GM21786 (cell line): Measurements from ENCODE around the gene PACRG.

Source experiments
- ATAC-seq: cut with Tn5 transposase; IDR thresholded peaks from one replicate; pipeline ENCODE4 v1.9.1; 2021; ENCODE audit not compliant: unreplicated experiment

The PACRG gene

DNA sequence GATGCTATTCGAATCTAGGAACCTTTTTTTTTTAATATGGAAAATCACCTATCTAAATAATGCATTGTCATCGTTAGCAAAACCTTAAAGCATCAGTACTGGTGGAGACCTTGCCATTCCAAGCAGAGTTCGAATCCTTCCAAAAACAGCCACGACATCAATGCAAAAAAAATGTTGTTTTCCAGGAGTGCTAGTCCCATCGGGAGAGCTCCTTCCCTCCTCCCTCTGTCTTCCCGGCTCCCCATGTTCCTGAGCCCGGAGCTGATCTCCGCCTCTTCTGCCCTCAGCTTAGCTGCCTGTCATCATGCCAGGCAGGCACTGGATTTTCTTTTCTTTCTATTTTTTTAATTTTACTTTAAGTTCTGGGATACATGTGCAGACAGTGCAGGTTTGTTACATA is 533.1 kb downstream of the PACRG start:
- ATAC-seq: no peak

- no peak for ATAC-seq
These were observed 533.6 kb downstream of the PACRG start for GRCh38 chr6:163261361-163261760.

DNA sequence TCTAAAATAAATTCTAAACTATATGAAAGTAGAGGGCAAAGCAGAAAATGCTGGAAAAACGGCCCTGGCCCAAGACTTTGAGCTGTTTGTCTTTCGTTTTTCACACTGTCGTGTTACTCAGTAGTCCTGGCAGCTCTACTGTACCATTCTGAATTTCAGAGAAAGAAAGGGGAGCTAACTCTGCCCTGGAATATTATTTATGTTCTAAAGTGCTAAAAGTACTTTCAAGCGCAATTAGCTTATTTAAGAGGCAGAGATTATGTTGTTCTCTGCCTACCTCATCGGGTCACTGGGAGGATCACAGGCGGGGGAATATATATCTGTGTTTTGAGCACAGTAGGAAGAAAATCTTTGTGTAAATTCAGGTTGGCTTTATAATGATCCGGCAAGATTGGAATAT is 534.3 kb downstream of the PACRG start:
- no peak for ATAC-seq

- no peak for ATAC-seq
These were observed 535.4 kb downstream of the PACRG start for GRCh38 chr6:163263196-163263595.

DNA sequence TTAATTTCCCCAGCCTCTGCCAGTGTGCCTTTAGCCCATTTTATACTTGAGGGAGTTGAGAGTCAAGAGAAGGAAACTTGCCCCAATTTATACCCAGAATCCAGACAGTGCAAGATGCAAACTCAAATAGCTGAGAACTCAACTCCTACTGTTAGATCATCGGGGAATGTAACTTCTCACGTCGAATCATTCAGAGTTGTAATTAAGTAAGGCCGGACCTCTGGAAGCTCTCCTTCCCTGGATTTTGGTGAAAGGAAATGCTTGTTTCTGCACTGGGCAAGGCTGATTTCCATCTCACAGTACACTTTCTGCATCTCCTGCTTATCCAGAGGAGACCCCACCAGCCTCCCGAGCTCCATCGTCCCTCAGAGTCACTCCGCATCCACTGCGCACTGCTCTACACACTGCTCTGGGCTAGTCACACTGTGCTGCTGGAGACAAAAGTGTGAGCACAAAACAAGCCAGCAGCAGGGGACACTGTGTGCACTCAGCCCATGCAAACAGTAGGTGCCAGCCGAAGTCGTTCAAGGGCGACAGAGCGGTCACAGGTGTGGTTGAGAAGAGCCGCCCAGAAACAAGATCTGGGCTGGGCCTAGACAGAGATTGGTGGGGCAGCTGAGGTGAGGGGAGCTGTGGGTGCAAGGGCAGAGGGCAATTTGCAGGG is 536.4 kb downstream of the PACRG start:
- ATAC-seq: no peak

DNA sequence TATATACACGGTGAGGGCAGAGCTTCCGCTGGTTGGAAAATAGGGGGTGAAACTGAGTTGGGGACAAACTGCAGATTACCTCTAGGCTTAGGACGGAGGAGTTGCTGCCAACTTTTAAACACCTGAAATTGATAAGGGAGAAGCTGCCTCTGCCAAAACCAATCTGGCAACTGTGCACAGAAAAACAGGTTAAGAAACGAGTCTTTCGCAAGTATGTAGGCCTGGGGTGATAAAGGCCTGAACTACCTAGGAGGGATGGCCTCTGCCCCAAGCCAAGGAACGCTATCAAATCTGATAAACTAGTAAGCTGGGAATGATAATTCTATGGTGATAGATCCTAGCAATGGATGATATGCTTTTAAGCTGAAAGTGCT is 536.9 kb downstream of the PACRG start:
- ATAC-seq: no peak

- no peak for ATAC-seq
These were observed 553.9 kb downstream of the PACRG start for GRCh38 chr6:163281634-163282033.

DNA sequence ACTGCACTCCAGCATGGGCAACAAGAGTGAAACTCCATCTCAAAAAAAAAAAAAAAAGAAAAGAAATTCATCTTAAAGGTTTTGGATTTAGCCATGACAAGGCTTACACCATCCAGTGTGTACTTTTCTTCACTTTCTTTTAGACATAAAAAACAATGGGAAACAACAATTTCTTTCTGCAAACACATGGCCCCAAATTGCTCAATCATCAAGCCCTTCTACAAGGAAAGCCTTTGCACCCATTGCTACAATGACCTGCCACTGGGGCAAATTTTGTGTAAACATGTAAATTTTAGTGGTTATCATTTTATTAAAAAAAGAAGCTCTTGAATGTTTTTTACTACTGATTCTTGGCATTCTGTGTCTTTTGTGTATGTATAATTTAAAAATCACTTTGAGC is 554.9 kb downstream of the PACRG start:
- no peak for ATAC-seq

DNA sequence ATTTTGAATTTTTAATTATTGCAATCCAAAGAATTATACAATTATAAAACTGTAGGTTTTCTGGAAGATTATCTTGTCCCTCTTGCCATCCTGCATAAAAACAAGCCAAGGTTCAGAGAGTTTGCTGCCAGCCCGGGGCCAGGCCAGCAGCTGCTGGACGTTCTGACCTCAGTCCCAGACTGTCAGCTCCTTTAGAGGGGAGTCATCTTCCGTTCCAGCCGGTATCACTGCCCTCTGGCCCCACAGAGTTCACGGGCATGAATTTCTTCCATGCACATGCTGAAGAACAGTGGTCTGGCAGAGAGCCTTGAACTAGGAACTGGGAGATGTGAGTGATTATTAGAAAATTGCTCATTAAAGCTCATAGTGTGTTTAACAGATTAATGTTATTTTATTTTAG is 556.4 kb downstream of the PACRG start:
- no peak for ATAC-seq

DNA sequence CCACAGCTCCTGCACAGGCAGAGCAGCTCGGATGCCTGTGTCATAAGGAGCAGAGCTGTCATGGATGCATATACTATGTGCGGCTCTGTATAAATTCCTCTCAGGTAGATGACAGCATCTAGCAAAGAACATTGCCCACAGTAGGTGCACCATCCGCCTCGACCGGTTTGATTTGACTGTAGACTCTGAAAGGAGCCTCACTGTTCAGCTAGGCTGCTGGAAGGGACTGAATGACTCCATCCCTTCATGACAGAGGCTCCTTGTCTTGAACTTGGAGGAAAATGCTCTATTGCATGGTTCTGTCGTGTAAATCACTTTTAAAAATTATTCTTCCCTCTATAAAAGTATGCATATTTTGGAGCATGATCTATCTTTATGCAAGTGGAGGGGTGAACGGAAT is 557.9 kb downstream of the PACRG start:
- no peak for ATAC-seq

- no peak for ATAC-seq
These were observed 559.9 kb downstream of the PACRG start for GRCh38 chr6:163287626-163288025.

GRCh38 chr6:163288066-163288465 is 560.3 kb downstream of the PACRG start:
- no peak for ATAC-seq

- no peak for ATAC-seq
These were observed 561.1 kb downstream of the PACRG start for GRCh38 chr6:163288915-163289314.

- no peak for ATAC-seq
These were observed 561.7 kb downstream of the PACRG start for GRCh38 chr6:163289447-163289846.

GRCh38 chr6:163290545-163291274 is 562.9 kb downstream of the PACRG start:
- ATAC-seq: no peak

DNA sequence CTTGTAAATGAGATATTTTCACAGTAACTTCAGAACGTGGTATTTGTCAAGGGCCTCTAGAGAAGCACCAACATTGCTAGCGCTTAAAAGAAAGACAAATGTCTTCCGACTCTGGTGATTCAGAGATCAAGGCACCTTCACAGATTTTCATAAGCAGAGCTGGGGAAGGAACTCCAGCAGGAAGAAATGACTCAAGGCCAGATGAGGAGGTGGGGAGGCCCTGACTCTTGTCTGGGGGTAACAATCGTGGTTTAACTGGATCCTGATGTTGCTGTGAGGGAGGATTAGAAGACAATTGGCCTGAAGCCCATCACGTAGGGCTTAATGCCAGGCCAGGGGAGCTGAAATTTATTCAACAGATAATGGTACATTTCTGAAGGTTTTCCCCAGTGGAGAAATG is 563.8 kb downstream of the PACRG start:
- no peak for ATAC-seq

DNA sequence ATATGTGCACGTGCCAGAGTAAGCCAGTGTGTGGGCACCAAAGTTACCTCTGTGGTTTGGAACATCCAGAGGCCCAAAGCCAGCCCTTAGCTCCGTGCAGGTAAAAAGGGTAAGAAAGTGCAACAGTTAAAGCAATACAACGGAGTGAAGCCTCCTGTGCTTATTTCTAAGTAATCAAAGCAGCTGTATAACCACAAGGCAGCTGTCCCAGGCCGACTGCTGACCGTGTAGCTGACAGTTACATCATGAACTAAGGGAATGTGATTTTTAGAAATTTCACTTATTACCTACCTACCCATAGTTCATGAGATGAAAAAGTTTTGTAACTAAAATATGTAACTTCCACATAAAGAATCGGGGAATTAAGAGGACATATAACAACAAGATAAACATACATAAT is 565.5 kb downstream of the PACRG start:
- ATAC-seq: no peak

- no peak for ATAC-seq
These were observed 567.0 kb downstream of the PACRG start for GRCh38 chr6:163294734-163295133.

GRCh38 chr6:163296835-163297519 is 569.2 kb downstream of the PACRG start:
- ATAC-seq: no peak

DNA sequence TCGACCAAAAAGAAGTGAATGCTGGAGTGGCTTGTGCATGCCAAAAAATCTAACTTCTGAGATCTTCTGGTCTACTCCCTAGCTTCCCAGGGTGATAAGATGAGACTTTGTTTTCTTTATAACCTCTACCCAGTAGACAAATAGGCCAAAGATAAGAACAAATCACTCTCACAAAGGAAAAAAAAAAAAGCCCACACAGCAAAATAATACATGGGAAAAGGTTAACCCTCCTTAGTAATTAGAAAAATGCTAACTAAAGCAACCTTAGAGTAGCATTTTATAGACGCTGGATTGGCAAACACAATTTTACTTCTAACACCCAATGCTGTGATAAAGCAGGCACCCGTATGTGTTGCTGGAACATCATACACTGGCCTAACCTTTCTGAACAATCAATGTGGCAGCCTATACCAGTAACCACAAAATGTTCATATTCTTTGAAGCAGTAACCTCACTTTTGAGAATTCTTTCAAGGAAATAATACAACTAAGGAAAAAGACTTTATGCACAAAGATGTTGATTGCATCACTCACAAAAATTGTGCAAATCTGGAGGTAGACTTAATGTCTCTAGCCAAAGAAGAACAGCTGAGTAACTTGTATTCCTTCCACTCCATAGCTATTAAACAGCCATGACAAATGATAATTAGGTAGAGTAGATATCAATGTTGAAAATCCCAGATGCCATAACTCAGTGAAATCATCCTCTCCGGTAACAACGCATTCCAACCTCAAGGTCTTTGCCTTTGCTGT is 570.5 kb downstream of the PACRG start:
- ATAC-seq: no peak

GRCh38 chr6:163300838-163301237 is 573.1 kb downstream of the PACRG start:
- no peak for ATAC-seq
